Suprapubic skin (tissue), 4 donors: ENCODE results near the gene SPDYE1.
"Not testable (repeated sequence)": the region's sequence is repeated elsewhere in the genome, so short reads cannot be mapped to it uniquely, and the experiment has no call there.

Experiments
- EP300 ChIP-seq: sonication (generic); formaldehyde crosslinking; IDR thresholded peaks from one replicate; pipeline ENCODE4 v1.6.1; 2017; ENCODE audit warnings: antibody characterized with exemption
- POLR2A ChIP-seq, 2 donors: fragments of 450-650 bp; IDR thresholded peaks; one replicate each; pipeline ENCODE4 v1.6.1; 2017; ENCODE audit warnings: antibody characterized with exemption in 2 of 2, mild to moderate bottlenecking in 2 of 2, moderate library complexity in 2 of 2
- POLR2AphosphoS5 ChIP-seq, 3 donors: sonication (generic); formaldehyde crosslinking; IDR thresholded peaks; one replicate each; pipeline ENCODE4 v1.6.1; 2017; ENCODE audit warnings: antibody characterized with exemption in 3 of 3
- TF ChIP-seq, protein P1 (sequence below), 2 donors: fragments of 200-600 bp in 1 of 2; fragments of 450-650 bp in 1 of 2; sonication (generic) in 1 of 2; IDR thresholded peaks; one replicate each; pipeline ENCODE4 v1.5.1; 2016 to 2019; ENCODE audit warnings: antibody characterized with exemption in 2 of 2, mild to moderate bottlenecking in 1 of 2, moderate library complexity in 1 of 2

DNA sequence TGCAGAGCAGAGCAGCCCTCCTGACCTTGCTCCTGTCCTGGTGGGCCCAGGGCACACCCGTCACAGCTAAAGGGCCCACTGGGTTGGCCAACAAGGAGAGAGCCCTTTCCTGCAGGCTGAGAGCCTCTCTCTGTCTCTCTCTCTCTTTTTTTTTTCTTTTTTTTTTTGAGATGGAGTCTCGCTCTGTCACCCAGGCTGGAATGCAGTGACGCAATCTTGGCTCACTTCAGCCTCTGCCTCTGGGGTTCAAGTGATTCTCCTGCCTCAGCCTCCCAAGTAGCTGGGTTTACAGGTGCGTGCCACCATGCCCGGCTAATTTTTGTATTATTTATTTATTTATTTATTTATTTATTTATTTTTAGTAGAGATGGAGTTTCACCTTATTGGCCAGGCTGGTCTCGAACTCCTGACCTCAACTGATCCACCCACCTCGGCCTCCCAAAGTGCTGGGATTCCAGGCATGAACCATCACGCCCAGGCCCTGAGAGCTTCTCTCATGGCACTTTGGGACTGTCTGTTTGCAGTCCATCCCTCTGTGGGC, 23.6 kb upstream of the SPDYE1 start:
- not testable (repeated sequence) for TF ChIP-seq POLR2A (IDR thresholded peaks at IDR 0.05); EP300; POLR2AphosphoS5 (IDR thresholded peaks at IDR 0.05)
- TF ChIP-seq, protein P1, sequence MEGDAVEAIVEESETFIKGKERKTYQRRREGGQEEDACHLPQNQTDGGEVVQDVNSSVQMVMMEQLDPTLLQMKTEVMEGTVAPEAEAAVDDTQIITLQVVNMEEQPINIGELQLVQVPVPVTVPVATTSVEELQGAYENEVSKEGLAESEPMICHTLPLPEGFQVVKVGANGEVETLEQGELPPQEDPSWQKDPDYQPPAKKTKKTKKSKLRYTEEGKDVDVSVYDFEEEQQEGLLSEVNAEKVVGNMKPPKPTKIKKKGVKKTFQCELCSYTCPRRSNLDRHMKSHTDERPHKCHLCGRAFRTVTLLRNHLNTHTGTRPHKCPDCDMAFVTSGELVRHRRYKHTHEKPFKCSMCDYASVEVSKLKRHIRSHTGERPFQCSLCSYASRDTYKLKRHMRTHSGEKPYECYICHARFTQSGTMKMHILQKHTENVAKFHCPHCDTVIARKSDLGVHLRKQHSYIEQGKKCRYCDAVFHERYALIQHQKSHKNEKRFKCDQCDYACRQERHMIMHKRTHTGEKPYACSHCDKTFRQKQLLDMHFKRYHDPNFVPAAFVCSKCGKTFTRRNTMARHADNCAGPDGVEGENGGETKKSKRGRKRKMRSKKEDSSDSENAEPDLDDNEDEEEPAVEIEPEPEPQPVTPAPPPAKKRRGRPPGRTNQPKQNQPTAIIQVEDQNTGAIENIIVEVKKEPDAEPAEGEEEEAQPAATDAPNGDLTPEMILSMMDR (IDR thresholded peaks at IDR 0.05) = not testable (repeated sequence)
